NCI-H524 treated with DMSO at 0.1 percent for 48 hours (cell line): ENCODE results near the gene PCDH9.

Experiments used
- DNase-seq: peaks from one replicate; lab custom pipeline; 2025; lab: John Stamatoyannopoulos, UW

The PCDH9 gene

DNA sequence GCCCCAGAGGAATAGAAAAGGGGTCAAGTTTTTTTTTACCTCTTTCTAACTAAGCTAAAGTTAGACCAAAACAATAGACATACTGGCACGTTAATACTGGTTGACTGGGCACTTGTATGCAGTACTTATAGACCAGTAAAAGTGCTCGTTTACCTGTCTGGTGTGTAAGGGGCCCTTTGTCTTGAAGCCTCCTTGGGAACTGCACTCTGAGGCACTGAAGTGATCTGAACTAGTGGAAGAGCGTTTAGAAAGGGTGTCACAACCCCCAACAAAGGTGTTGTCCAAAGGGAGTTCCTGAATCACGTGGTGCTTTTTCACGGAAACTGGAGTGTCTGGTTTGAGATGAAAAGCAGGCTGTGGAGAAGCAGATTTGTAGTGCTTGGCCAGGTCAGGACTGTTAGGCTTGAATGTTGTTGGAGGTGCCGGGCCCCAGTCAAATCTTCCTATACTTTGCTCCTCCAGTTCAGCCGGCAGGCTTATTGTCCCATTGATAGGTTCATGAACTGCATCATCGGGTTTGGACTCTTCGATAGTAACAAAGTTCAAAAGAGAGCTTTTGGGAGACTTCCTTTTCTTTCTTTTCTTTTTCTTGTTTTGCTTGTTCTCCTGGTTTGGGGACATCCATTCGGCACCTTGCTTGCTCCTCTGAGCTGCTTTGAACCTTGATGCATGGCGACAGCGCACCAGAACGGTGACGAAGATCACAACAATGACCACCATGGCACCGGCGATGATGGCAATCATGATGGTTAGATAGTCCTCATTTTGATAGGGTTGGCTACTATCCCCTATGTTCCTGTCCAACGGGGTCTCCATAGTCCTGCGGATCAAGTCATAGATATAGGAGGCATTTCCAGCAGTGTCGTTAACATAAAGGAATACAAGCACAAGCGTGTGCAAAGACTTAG, 4.6 kb downstream of the PCDH9 start:
- no peak for DNase-seq

DNA sequence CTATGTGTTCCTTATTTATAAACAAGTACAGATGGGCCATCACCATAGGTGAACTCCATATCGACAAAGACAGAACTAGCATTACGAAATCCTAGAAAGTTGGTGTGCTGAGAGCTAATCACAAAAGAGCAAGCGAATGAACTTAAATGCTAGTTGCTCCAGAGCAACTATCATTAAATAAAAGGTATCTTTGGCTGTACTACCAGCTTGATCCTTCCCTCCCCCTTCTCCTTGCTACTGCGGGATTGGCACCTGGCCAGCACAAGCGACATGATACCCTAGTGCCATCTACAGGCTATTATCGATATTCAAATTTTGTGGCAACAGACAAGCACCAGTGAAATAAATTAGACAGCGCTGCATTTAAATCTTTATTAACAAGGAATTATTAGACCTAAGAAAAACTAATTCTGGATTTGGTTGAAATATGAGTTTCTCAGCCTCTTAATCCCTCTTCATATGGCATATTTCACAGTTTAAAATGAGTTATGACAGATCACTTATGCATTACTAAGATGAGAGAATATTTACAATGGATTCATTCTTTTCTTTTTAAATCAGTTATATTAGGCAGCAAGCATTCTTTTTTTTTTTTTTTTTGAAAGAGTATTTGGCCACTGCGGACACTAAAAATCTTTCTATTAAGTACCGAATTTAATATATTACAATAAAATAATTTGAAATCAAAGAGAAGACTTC, 5.8 kb downstream of the PCDH9 start:
- DNase-seq = peak; percentile 36

DNA sequence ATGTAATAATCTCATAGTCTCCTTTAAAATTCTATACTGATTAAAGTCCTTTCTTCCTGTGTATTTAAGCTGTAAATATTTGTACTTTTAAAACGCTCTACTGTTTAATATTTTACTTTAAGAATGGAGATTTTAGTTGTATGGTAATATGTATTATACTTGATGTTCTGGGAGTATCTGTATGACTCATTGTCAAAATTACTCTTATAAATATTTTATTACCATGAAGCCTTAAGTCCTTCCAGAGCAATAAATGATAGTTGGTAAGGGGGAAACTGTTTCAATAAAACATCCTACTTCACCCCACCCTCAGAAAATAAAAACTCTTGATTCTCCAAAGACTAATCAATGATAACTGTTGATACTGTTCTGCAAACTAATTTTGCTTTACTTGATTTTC, 6.4 kb downstream of the PCDH9 start:
- no peak for DNase-seq

DNA sequence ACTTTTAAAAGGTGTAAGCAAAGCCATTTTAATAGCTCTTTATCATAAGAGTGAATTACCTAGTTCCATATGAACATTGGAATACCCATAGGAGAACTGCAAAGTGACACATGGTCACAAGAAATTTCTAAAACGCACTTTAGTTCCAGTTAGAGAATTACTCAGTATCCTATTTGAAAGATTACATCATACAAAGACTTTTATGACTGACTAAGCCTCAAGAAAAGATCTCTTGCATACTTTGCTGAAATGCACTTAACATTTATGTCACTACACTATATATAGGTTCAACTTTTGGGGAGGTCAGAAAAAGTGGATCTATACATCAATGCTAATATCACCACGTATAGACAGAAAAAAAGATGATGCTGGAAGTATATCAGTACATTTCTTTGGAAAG, 7.1 kb downstream of the PCDH9 start:
- DNase-seq = no peak

- no peak for DNase-seq
Measured at GRCh38 chr13:67221630-67222226, 8.4 kb downstream of the PCDH9 start.

DNA sequence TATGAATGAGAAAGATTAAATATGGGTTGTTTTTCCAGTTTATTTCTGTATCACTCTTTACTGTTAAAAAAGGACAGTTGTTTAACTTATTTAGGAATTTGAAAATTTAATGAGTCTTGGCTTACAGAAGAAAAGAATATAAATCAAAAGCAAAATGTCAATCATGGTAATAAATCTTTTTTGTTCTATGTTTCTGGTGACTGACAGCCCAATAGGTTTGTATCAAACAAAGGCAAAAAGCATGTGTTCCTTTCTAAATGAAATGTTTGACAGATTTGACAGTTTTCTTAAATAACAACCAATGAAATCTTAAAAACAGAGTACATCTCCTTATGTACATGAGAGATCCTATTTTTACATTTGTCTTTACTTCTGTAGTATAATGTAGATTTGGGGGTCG, 11.0 kb downstream of the PCDH9 start:
- DNase-seq = no peak

- no peak for DNase-seq
Measured at GRCh38 chr13:67217880-67218279, 12.3 kb downstream of the PCDH9 start.

DNA sequence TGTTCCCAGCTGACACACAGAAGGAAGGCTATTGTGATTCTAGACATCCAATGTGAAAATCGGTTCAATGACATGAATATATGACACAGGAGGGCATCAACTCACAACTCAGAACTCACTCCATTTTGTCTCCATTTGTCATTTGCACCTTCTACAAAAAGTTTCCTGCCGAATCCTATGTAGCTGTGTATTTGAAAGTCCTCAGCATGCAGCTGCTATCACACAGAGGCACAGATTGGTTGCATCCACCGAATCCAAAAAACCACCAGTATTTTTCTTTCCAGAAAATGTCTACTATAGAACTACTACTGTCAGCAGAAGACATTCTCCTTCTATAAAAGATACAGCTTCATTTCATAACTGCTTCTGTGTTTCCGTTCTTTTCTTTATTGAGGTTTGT, 13.3 kb downstream of the PCDH9 start:
- no peak for DNase-seq

GRCh38 chr13:67210208-67210607, 19.9 kb downstream of the PCDH9 start:
- DNase-seq = no peak

DNA sequence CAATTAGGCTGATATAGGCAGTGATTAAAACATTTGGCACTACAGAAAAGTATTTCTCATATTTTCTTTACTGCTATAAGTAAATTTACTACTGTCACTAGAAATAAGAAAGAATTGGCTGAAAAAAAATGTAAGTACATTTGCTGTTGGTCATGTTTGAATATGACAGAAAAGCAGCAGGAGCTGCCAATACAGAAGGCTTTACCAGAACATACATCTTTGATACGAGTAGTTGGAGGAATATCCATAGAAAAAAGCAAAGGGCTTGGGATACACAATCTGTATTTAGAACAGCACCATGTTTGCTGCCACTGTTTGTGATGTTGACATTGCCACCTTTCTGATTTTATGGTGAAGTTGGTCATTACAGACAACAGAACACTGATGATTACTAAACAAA, 21.6 kb downstream of the PCDH9 start:
- no peak for DNase-seq

- DNase-seq = no peak
Measured at GRCh38 chr13:67204764-67205163, 25.4 kb downstream of the PCDH9 start.

DNA sequence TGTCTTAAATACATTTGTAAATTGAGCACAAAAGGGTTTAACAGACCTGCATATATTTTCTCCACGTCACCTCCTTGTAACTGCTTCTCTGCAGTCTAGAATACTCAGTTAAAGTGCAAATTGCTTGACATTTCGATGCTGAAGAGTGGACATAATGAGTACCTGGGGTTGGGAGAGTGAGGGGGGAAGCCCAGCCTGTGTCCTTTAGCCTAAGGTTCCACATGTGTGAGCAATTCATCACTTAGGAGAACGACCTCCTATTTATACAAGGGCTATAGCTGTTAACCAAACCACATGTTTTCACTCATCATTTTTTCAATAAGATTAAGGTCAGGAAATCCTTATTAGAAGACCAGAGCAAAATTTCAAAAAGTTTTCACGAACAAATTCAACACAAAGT, 29.5 kb downstream of the PCDH9 start:
- no peak for DNase-seq

DNA sequence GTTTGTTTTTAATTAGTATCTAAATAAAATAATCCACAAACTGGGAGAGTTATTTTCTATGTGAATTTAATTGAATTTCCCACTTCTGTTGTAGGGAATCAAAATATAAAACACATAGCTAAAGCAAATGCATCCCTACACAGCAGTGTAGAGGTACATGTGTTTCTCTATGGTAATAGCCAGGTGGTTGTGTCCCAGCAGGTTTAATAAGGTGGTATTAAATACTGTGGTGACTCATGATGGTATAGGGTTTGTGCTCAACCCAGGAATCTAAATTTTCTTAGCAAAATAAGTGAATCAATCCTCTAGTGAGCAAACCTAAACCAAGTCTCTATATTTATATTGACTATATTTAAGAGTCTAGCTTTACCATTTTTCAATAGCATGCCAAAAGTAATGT, 30.0 kb downstream of the PCDH9 start:
- no peak for DNase-seq

- no peak for DNase-seq
Measured at GRCh38 chr13:67197704-67198103, 32.4 kb downstream of the PCDH9 start.

DNA sequence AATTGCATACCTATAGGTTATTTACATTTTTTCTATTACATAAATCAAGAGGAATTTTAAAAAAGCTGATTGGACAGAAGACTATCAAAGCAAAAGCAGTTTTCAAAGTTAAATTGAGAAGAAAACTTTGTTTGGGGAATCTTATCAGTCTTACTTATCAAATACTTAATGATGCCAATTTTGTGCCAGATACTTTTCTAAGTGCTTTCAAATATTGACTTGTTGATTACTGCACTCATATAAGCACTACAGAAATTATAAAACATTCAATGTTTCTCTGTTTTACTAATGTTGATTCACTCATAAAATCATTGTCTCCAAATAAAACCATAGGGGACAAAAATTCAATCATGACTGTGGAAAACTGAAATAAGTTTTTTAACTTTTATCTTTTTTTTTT, 36.2 kb downstream of the PCDH9 start:
- no peak for DNase-seq

- DNase-seq = no peak
Measured at GRCh38 chr13:67192751-67193150, 37.4 kb downstream of the PCDH9 start.

GRCh38 chr13:67186995-67187569, 43.1 kb downstream of the PCDH9 start:
- DNase-seq = no peak

GRCh38 chr13:67184247-67184646, 45.9 kb downstream of the PCDH9 start:
- DNase-seq = no peak

DNA sequence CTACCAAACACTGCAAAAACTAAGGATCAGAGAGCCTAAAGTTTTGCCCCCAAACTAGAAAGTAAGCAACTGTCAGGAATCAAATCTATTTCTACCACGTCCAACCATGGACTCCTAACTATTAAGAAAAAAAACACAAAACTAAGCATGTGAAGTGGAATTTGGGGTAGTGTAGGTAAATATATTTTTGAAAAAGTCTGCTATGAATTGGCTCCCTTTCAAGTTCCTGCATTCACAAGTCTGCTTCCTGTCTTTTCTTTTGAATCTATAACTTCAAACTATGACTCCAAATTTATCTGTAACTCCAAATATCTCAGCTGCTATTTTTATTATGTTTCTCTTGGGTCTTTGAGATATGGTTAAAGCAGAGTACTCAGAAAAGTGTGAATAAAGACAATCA, 47.0 kb downstream of the PCDH9 start:
- DNase-seq = no peak

GRCh38 chr13:67175836-67176459, 54.2 kb downstream of the PCDH9 start:
- DNase-seq = no peak

- no peak for DNase-seq
Measured at GRCh38 chr13:67168384-67168783, 61.8 kb downstream of the PCDH9 start.

GRCh38 chr13:67167420-67167819, 62.7 kb downstream of the PCDH9 start:
- no peak for DNase-seq
